Ascending aorta (tissue), 2 donors: ENCODE measurements around the gene SLC34A3. TPM values are rescaled to one million over a fixed set of nuclear protein-coding genes. Genes with fewer than 3 reads are reported as not detected.

Source experiments
- DNase-seq, 2 donors: peaks; one replicate each; pipeline ENCODE4 v3.0.0-alpha.2; 2019; ENCODE audit warnings: low spot score in 2 of 2
- H3K27ac ChIP-seq, 2 donors: fragments of 200-600 bp; sonication (generic); one replicate each; pipeline ENCODE4 v1.5.1; 2016 to 2017; ENCODE audit warnings: mild to moderate bottlenecking in 1 of 2
- H3K27me3 ChIP-seq: fragments of 200-600 bp; sonication (generic); one replicate; pipeline ENCODE4 v1.5.1; 2017
- H3K36me3 ChIP-seq, 2 donors: fragments of 200-600 bp; sonication (generic); one replicate each; pipeline ENCODE4 v1.5.1; 2016
- H3K4me1 ChIP-seq, 2 donors: fragments of 200-600 bp; sonication (generic); one replicate each; pipeline ENCODE4 v1.5.1; 2016 to 2017; ENCODE audit warnings: mild to moderate bottlenecking in 1 of 2
- H3K4me3 ChIP-seq, 2 donors: fragments of 200-600 bp; sonication (generic); one replicate each; pipeline ENCODE4 v1.5.1; 2016 to 2017; ENCODE audit warnings: mild to moderate bottlenecking in 1 of 2
- H3K9me3 ChIP-seq, 2 donors: fragments of 200-600 bp; sonication (generic); one replicate each; pipeline ENCODE4 v1.5.1; 2016
- CTCF ChIP-seq, 3 experiments: fragments of 200-600 bp in 2 of 3; fragments of 450-650 bp in 1 of 3; sonication (generic) in 2 of 3; IDR thresholded peaks; one replicate each; pipeline ENCODE4 v1.5.1; 2016 to 2019; ENCODE audit warnings: antibody characterized with exemption in 3 of 3, mild to moderate bottlenecking in 1 of 3, moderate library complexity in 1 of 3
- intact Hi-C: fragments of 100-400 bp; cut with DNase I; formaldehyde crosslinking; loops from one replicate; pipeline ENCODE4 v1.15.1; 2023
- total RNA-seq: library from RNA; depleted of rRNA; stranded (reverse); fragments of >200 nt; gene quantifications from one replicate; pipeline ENCODE4 v1.1.0, GENCODE V29; 2016

The SLC34A3 gene
- total RNA-seq, 1 donor from 2014 or later = not detected

- Histone ChIP-seq H3K9me3 (no peaks in the 10 kb centered on the region), H3K4me3 (peak overlapping the region; percentile 77 to 80), H3K27ac (peak overlapping the region; percentile 73 to 75), H3K36me3 (no peaks in the 10 kb centered on the region), H3K4me1 (peaks cover 28 to 48% of the 10 kb centered on the region in 2 donors), H3K27me3 (no peaks in the 10 kb centered on the region)
- intact Hi-C loops = loop anchor here (2.0 kb wide), 1 partner anchor 67 kb away; no protein-coding TSS in a partner anchor
- DNase-seq = no peak
- no peak for TF ChIP-seq CTCF (IDR thresholded peaks at IDR 0.05)
These were observed 29.4 kb upstream of the SLC34A3 start for GRCh38 chr9:137201205-137201868.

- DNase-seq = no peak
- intact Hi-C loops = no loop called here
- Histone ChIP-seq H3K4me3 (no peak overlapping the region), H3K36me3 (no peaks in the 10 kb centered on the region), H3K9me3 (no peaks in the 10 kb centered on the region), H3K27me3 (no peaks in the 10 kb centered on the region), H3K4me1 (peaks cover 30 to 52% of the 10 kb centered on the region in 2 donors), H3K27ac (no peak overlapping the region)
- no peak for TF ChIP-seq CTCF (IDR thresholded peaks at IDR 0.05)
These were observed 27.7 kb upstream of the SLC34A3 start for GRCh38 chr9:137202966-137203365.

DNA sequence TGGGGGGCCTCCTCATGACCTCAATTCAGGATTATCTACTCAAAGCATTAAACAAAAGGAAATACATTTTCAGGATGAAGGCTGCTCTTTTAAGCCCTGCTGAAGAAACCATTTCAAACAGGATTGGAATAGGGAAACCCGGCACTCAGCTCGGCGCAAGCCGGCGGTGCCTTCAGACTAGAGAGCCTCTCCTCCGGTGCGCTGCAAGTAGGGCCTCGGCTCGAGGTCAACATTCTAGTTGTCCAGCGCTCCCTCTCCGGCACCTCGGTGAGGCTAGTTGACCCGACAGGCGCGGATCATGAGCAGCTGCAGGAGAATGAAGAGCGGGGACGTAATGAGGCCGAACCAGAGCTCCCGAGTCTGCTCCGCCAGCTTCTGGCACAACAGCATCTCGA is 26.0 kb upstream of the SLC34A3 start:
- Histone ChIP-seq H3K27ac (peak overlapping the region; percentile 77 to 83), H3K4me3 (peak overlapping the region; percentile 80 to 100), H3K9me3 (no peaks in the 10 kb centered on the region), H3K27me3 (no peaks in the 10 kb centered on the region), H3K36me3 (no peaks in the 10 kb centered on the region), H3K4me1 (peaks cover 27 to 37% of the 10 kb centered on the region in 2 donors)
- intact Hi-C loops = loop anchor here (1.0 kb wide), 2 partner anchors 16 to 37 kb away; partner anchors contain the start of genes ANAPC2, SSNA1 and TUBB4B
- TF ChIP-seq CTCF (IDR thresholded peaks at IDR 0.05) = no peak
- DNase-seq = no peak

GRCh38 chr9:137205126-137206069 is 25.3 kb upstream of the SLC34A3 start, which contains the start of the genes NDOR1 and TMEM203:
Gene NDOR1 (plus strand): TSS chr9:137205700. CDS start chr9:137205778, 78 bp downstream.
Gene TMEM203 (minus strand): TSS chr9:137205648. CDS start chr9:137205414, 234 bp downstream.
- intact Hi-C loops = loop anchor here (1.0 kb wide), 2 partner anchors 17 to 36 kb away; partner anchors contain the start of genes ANAPC2, SSNA1 and TUBB4B
- Histone ChIP-seq H3K36me3 (no peaks in the 10 kb centered on the region), H3K9me3 (no peaks in the 10 kb centered on the region), H3K27ac (peak within 1 kb of the TSS; percentile 77 to 83), H3K27me3 (no peaks in the 10 kb centered on the region), H3K4me1 (peaks cover 25 to 36% of the 10 kb centered on the region in 2 donors), H3K4me3 (peak within 1 kb of the TSS; percentile 80 to 100)
- peak; percentile 36 to 94 for DNase-seq
- no peak for TF ChIP-seq CTCF (IDR thresholded peaks at IDR 0.05)

DNA sequence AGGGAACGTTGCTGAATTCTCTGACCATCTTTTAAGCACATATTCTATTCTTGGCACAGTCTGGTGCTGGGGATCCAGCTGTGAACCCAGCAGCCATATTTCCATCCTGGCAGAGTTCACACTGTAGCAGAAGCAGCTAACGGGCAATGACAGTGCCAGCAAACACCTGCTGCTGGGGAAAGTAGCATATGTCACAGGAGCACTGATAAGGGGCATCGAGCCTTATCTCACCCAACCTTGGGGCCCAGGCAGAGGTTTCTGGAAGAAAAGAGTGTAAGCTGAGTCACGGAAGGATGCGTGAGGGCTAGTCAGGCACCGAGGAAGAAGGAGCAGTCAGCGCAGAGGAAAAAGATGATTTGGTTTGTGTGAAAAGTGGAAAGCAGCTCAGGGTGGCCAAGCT is 24.1 kb upstream of the SLC34A3 start:
- H3K4me1 ChIP-seq = peaks cover 22 to 31% of the 10 kb centered on the region in 2 donors
- intact Hi-C loops = no loop called here
- no peak overlapping the region for H3K27ac ChIP-seq
- no peaks in the 10 kb centered on the region for H3K36me3 ChIP-seq
- H3K9me3 ChIP-seq = no peaks in the 10 kb centered on the region
- H3K4me3 ChIP-seq = peak overlapping the region in 1 of 2 donors; percentile 100
- no peak for TF ChIP-seq CTCF (IDR thresholded peaks at IDR 0.05)
- DNase-seq = no peak
- no peaks in the 10 kb centered on the region for H3K27me3 ChIP-seq
